GM18870 (cell line): ENCODE results near the gene BPIFA2.
"Not testable (repeated sequence)": the region's sequence is repeated elsewhere in the genome, so short reads cannot be mapped to it uniquely, and the experiment has no call there.

ENCODE experiments used
- ATAC-seq: cut with Tn5 transposase; IDR thresholded peaks from one replicate; pipeline ENCODE4 v1.9.1; 2021; ENCODE audit warnings: moderate library complexity; ENCODE audit not compliant: unreplicated experiment

BPIFA2 gene

DNA sequence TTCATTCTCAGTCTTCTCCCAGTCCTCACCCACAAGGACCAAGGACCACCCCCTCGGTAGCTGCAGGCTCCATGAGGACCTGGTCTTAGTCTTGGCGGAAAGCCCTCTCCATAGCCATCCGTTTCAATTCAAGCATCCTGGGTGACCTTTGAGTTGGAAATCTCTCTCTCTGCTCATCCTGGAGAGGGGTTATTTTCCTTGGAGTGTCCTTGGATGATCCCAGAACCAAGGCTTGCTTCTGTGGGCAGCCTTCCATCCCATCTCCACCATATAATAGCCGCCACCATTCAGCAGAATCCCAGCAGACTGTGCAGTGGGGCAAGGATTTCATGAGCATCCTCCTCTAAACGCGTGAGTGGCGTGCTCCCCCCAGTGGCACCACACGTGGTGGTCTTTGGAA, at the start of gene BPIFA2:
BPIFA2 (plus strand) TSS at position 301 of the 400 bp plus-strand sequence. CDS start 987 bp downstream, outside the sequence.
- ATAC-seq = no peak

DNA sequence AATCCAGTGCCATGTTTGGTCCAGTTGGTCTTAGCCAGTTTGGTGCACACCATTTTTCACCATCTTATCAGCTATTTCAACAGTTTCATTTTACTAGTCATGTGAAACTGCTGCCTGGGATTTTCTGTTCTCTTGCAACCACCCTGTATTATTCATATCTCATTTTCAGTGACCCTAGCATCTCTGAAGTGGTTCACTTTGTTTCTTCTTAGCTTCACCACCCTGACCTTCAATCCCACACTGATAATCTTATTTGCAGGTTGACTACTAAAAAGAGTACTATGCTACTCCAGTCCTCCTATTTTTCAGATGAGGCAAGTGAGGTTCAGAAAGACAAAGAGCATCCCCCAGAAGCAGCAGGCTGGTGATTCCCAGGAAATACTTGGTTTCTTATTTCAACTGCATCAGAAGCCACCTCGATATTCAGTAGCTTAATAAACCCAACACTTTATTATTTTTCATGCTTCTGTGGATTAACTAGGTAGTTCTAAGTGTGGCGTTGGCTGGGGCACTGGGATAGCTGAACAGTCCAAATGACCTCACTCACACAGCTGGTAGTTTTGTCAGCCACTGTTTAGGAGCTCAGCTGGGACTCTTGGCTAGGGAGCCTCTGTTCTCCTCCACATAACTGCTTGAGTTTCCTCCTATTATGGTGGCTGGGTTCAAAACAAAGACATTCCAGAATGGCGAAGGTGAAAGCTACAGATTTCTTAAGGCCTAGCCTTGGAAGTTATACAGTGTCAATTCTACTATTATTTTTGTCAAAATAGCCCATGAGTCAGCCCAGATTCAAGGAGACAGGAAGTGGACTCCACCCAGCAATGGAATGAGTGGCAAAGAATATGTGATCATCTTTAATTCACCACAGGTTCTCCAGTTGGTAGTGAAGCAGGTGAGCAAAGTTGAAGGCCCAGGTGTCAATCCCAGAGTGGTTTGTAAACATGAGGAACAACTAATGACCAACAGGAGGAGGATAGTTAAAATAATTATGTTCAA, 47.9 kb upstream of the BPIFA2 start:
- ATAC-seq = no peak

GRCh38 chr20:33120934-33121333, 47.0 kb upstream of the BPIFA2 start:
- no peak for ATAC-seq

DNA sequence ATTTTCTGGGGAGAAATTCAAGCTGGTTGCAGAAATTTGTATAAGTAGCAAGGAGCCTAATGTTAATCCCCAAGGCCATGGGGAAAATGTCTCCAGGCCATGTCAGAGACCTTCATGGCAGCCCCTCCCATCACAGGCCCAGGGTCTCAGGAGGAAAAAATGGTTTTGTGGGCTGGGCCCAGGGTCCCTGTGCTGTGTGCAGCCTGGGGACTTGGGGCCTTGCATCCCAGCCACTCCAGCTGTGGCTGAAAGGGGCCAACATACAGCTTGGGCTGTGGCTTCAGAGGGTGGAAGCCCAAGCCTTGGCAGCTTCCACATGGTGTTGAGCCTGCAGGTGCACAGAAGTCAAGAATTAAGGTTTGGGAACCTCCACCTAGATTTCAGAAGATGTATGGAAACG, 45.7 kb upstream of the BPIFA2 start:
- ATAC-seq = not testable (repeated sequence)

- ATAC-seq = no peak
These were observed 43.7 kb upstream of the BPIFA2 start for GRCh38 chr20:33124261-33124660.

DNA sequence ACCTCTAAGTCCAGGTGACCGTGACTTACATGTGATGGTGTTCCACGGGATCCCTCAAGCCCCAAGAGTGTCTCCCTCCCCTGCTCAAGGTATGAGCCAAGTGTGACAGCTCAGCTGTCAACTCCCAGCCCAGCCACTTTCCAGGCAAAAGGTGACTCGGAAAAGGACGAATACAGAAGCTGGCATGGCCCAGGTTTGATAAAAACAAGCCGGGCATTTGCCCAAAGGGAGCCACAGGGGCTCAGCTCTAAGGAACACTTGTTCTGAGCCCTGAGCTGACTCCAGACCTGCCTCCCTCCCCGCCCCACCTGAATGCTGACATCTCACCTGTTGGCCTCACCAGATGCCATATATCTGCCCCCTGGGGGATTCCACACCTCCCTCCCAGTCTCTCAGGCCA, 43.0 kb upstream of the BPIFA2 start:
- no peak for ATAC-seq

DNA sequence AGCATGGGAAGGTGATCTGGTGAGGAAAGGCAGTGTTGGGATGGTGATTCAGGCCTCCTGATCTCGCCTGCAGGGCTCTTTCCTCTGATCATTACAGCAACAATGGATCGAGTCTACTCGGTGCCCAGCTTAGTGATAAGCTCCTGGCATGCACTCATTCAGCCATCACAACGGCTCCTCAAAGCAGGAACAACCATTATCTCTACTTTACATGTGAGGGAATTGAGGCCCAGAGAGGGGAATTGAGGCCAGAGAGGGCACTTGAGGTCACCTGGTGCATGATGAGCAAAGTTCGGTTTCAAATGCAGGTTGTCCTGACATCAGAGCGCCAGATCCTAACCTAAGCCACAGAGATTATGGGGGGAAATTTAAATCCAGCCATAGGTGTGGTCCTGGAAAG, 42.0 kb upstream of the BPIFA2 start:
- no peak for ATAC-seq

DNA sequence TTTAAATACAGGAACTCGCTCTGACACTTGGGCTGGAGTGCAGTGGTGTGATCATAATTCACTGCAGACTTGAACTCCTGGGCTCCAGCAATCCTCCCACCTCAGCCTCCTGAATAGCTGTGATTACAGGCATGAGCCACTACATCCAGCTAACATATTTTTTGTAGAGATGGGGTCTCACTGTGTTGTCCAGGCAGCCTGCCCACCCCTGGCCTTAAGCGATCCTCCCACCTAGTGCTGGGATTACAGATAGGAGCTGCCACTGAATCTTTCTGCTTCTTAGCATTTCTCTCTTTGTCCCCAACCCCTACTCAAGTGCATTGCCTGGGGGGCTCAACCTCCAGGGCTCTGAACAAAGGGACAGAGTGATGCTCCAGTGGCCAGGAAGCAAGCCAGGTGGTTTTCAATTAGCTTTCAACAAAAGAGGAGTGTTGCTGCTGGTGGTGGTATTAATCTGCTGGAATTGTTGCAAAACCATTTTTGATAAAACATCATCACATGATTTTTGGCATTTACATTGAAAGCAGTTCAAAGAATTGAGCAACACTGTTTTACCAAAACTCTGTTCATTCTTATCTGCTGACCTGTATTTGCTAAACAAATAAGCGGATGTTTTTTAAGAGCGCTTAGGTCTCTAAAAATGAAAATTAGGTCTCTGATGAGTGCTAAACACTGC, 40.4 kb upstream of the BPIFA2 start:
- ATAC-seq = no peak

DNA sequence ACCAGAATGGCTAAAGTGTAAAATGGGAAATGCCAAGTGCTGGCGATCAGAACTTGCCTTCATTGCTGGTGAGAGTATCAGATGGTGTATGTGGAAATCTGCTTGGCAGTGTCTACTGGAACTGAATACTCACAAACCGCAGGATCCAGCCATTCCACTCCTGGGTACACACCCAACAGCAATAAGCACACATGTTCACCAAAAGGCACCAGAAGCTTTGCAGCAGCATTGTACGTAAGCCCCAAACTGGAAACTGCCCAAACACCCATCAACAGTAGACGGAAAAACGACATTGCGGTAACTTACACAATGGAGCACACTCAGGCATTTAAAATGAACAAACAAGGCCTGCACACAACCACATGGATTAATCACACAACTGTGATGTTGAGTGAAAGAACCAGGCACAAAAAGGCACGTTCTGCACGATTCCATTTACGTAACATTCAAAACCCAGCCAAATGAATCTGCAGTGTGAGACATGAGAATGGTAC, 37.3 kb upstream of the BPIFA2 start:
- no peak for ATAC-seq

DNA sequence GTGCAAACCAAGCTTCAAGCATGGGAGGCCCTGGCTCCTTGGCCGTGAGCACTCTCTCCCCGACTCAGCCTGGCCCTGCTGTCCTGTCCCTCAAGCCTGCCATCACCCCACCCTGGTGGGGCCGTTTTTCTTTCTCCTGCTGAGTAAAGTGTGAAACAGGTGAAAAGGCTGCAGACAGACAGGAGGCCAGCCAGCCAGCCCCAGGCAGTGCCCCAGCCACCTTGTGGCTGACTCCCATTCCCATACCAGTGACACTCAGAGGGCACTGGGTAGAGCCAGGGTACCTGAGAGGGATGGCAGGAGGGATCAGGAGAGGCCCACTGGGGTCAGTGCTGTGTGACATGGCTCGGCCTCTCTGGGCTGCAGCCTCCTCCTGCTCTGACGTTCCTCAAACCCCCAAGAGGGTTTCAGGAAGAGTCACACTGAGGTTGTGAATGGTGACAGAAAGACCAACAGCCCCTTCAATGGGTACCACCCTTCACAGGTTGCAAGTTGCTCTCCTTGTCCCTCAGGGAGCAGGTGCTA, 35.9 kb upstream of the BPIFA2 start:
- no peak for ATAC-seq

DNA sequence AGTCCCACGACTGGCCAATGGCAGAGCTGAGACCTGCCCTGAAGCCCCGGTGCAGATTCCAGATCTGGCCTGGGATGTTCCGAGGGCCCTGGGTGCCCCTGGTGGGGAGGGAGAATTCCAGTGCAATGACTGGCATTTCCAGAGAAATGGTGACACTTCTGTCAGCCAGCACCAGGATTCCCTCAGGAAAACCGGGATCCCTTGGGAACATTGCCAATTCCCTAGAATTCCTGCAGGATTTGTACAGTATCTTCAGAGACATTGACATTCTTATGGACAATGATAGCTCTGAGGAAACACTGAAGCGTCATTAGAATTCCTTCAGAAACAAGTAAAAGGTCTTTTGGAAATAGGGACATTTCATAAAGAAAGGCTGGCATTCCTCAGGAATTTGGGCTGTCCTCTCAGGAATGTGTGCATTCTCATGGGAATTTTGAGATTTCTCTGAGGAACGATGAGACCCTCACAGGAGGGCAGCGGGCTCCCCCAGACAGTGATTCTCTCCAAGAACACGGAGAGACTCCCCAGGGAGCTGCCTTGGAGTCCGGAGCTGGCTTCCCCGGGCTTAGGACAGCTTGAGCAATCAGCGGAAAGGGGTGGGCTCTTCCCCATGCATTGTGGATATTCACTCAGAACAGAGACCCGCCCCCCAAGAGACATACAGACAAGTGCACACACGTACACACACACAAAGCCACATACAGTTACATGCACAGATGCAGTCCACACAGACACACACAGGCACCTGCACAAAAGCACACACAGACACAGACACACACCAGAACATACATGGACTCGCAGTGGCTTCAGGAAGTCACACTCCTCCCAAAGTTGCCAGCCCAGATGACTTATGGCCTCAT, 35.2 kb upstream of the BPIFA2 start:
- ATAC-seq = no peak

GRCh38 chr20:33133373-33133941, 34.5 kb upstream of the BPIFA2 start:
- ATAC-seq = no peak

DNA sequence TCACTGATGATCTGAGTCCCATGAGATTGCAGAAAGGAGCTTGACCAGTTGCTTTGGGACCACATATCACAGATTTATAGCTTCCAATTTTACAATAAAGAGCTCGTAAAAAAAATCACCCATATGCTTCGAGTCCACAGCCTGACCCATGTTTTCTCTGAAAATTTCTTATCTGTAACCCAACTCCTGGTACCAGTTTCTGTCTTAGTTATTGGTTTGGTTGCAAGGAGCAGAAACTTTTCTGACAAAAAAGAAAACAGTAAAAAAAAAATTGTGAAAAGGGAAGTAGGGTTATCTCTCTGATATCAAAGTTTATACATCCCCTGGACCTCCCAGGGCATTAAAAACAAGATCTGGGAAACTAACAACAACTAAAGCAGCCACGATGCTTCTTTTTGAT, 30.8 kb upstream of the BPIFA2 start:
- ATAC-seq = no peak

DNA sequence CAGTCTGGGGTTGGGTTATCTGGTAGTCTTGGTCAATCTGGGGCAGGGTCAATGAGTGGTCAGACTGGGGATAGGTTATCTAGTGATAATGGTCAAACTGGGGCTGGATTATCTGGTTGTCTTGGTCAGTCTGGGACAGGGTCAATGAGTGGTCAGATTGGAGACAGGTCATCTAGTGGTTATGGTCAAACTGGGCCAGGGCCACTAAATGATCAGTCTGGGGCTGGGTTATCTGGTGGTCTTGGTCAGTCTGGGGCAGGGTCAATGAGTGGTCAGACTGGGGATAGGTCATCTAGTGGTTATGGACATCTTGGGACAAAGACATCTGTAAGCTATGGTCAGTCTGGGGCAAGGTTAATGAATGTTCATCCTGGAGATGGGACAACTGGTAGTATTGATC, 28.5 kb upstream of the BPIFA2 start:
- no peak for ATAC-seq

- ATAC-seq = no peak
These were observed 22.4 kb upstream of the BPIFA2 start for GRCh38 chr20:33145521-33145920.

DNA sequence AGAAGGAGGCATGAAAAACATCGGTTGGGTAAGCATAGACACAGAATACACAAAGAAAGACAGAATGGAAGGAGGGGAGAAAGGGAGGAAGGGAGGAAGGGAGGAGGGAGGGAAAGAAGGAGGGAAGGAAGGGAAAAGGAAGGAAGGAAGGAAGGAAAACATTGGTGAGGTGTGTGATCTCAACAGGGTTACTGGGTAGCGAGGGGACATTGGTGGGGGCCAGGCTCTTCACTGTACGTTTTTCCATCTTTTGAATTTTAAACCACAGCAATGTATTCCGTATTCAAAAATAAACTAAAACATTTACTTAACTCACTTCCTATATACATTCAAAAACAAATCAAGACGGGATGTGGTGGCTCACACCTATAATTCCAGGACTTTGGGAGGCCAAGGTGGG, 20.7 kb upstream of the BPIFA2 start:
- ATAC-seq = no peak

- ATAC-seq = no peak
These were observed 19.9 kb upstream of the BPIFA2 start for GRCh38 chr20:33148040-33148439.

DNA sequence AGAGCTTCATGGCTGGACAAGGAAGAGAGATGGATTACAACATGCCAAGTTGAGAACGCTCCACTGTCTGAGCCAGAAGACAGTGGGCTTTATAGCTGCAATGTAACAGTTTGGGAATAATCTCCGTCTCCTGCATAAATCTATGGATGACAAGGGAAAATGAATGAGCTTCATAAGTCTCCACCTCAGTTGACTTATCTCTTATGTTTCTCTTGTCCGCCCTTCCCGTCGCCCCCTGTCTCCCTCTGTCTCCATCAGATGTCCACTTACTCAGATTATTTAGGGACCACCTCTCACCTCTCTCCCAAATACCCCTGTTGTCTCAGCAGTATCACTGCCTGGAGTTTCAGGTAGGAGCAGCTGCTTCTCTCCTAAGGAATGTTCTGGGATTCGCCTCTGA, 13.7 kb upstream of the BPIFA2 start:
- ATAC-seq = no peak

- no peak for ATAC-seq
These were observed 9.1 kb upstream of the BPIFA2 start for GRCh38 chr20:33158637-33159385.

GRCh38 chr20:33159713-33160112, 8.2 kb upstream of the BPIFA2 start:
- ATAC-seq = no peak
